ENCODE data around the gene GRM6.

Gene GRM6

DNA sequence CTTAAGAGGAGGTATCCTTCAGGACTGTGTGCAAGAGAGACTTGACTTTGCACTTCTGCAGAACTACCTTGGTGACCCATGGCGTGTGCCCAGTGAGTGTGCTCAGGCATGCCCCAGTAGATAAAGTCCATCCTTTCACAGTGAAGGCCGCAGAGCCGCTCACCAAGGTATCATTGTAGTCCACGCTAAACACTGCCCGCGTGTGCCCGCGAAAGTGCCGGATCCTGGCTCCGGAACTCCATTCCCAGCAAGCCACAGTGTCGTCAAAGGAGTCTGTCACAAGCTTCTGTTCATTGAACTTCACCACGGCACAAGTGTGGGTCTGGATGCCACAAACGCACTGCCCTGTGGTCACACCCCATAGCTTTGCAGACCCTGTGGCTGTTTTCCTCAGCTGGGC lies 3.3 kb upstream of the GRM6 start:
- TF ChIP-seq, protein P1, sequence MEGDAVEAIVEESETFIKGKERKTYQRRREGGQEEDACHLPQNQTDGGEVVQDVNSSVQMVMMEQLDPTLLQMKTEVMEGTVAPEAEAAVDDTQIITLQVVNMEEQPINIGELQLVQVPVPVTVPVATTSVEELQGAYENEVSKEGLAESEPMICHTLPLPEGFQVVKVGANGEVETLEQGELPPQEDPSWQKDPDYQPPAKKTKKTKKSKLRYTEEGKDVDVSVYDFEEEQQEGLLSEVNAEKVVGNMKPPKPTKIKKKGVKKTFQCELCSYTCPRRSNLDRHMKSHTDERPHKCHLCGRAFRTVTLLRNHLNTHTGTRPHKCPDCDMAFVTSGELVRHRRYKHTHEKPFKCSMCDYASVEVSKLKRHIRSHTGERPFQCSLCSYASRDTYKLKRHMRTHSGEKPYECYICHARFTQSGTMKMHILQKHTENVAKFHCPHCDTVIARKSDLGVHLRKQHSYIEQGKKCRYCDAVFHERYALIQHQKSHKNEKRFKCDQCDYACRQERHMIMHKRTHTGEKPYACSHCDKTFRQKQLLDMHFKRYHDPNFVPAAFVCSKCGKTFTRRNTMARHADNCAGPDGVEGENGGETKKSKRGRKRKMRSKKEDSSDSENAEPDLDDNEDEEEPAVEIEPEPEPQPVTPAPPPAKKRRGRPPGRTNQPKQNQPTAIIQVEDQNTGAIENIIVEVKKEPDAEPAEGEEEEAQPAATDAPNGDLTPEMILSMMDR (conservative IDR thresholded peaks at IDR 0.05; ENCODE audit: control insufficient read depth, insufficient read depth, low read depth, low read length): no peak
- DNase-seq (ENCODE audit: low read depth): no peak

DNA sequence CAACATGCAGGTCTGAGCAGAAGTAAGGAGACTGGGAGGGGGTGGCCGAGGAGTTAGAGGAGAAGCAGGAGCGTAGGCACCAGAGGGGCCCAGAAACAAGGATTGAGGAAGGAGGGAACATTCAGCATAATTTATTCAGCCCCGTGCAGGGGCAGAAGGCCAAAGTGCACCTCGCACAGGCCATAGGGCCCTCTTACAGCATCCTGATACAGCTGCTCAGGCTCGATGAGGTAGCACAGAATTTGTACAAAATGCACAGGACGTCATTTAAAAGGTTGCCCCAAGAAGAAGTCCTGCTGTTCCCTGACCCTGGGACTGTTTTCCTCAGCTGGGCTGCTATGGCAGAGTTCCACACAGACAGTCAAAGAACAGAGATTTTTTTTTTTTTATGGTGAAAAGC lies 2.1 kb upstream of the GRM6 start:
- DNase-seq (ENCODE audit: low read depth): no peak
- no peak overlapping the region for H3K4me3 ChIP-seq (ENCODE audit: control insufficient read depth, low read depth, low read length)
- TF ChIP-seq, protein P1 (conservative IDR thresholded peaks at IDR 0.05; ENCODE audit: control insufficient read depth, insufficient read depth, low read depth, low read length): no peak

More for the DNA sequence above, 3.3 kb upstream of the GRM6 start:
- H3K4me3 ChIP-seq (ENCODE audit: control insufficient read depth, low read depth, low read length): no peak overlapping the region

DNA sequence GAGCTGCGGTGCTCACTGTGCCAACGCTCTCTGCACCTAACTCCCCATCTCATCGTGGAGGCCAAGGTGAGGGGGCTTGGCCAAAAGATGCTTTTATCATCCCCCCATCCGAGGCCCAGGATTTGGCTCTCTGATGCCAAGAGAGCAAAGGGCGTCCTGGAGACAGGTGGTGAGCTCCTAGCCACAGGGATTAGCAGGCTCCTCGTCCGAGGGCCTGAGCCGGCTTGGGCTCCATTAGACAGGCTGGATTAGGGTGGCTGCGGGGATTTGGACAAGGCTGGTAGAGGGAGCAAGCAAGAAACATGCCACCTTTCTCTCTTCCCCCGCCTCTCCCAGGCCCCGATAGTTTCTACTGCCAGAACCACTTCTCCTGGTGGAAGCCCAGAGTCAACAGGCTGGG lies 1.0 kb upstream of the GRM6 start:
- DNase-seq (ENCODE audit: low read depth): no peak

GRCh38 chr5:178995341-178995690 lies 196 bp upstream of the GRM6 start:
- TF ChIP-seq, protein P1 (conservative IDR thresholded peaks at IDR 0.05; ENCODE audit: control insufficient read depth, insufficient read depth, low read depth, low read length): no peak
- no peak overlapping the region for H3K4me3 ChIP-seq (ENCODE audit: control insufficient read depth, low read depth, low read length)
- DNase-seq (ENCODE audit: low read depth): no peak

More for the DNA sequence above, 1.0 kb upstream of the GRM6 start:
- no peak overlapping the region for H3K4me3 ChIP-seq (ENCODE audit: control insufficient read depth, low read depth, low read length)
- TF ChIP-seq, protein P1 (conservative IDR thresholded peaks at IDR 0.05; ENCODE audit: control insufficient read depth, insufficient read depth, low read depth, low read length): no peak

DNA sequence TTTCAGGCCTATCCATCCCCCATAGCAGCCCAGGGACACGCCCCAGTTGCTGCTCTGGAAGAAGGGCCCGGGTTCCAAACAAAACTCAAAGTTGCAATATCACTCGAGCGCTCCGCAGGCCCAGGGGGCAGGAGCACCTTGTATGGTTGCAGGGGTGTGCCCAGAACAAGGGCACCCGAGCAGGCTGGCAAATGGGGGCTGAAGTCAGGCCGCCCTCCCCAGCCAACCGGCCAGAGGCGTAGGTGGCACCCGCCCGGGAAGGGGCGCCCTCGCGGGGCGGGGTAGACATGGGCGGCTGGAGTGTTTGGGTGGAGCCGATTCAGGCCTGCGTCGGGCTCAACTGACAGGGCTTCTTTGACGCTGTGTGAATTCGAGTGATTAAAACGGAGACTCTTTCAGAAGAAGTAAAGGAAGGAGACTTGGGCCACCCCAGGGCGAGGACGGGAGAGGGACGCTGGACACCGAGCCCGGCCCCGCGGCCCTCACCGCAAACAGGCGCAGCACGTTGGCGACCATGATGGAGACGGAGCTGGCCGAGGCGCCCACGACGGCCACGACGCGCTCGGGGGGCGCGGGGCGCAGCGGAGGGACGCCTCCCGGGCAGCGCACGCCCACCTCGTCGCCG lies 1.1 kb downstream of the GRM6 start:
- no peak for DNase-seq (ENCODE audit: low read depth)
- H3K4me3 ChIP-seq (ENCODE audit: control insufficient read depth, low read depth, low read length): no peak overlapping the region
- TF ChIP-seq, protein P1 (conservative IDR thresholded peaks at IDR 0.05; ENCODE audit: control insufficient read depth, insufficient read depth, low read depth, low read length): no peak

DNA sequence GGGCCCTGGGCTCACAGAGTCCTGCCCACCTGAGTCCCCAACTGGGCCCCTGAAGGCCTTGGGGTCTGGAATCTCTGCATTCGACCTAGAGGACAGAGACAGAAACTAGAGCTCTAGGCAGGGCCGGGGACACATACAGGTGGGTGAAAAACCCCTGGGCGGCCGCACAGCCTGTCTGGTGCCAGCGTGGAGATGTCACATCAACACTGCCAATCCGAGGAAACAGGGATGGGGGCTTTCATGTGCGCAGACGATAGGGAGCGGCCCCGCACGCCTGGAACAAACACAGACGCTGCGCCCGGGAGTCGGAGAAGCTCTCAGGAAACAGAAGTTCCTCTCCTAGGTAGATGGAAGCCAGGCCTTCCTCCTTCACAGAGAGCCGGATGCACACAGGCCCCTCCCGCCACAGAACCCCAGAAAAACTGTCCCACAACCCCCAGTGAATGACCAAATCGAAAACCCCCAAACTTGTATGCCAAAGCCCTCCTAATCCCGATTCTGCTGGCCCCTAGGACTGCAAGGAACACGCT lies 1.8 kb downstream of the GRM6 start:
- no peak overlapping the region for H3K4me3 ChIP-seq (ENCODE audit: control insufficient read depth, low read depth, low read length)
- no peak for DNase-seq (ENCODE audit: low read depth)
- TF ChIP-seq, protein P1 (conservative IDR thresholded peaks at IDR 0.05; ENCODE audit: control insufficient read depth, insufficient read depth, low read depth, low read length): no peak

All from fibroblast of mammary gland (primary cell).